HCT116 (cell line): ENCODE data around the gene DTD1. TPM values are rescaled to one million over a fixed set of nuclear protein-coding genes. Genes with fewer than 3 reads are reported as not detected.

Experiments used
- ATAC-seq: fragments of 200-7000 bp; cut with Tn5 transposase; 2 replicates; pipeline ENCODE4 v1.9.1; 2020; ENCODE audit warnings: mild to moderate bottlenecking, moderate library complexity
- BruUV-seq: library from RNA; stranded (reverse); fragments of 400-500 nt; replicated peaks from 2 replicates; lab custom pipeline; 2021; lab: Mats Ljungman, UMichigan
- CTCF ChIA-PET: fragments of 300-600 bp; sonication (Branson Sonifier 250); formaldehyde crosslinking; loops from one replicate; lab custom pipeline; 2021; ENCODE audit warnings: antibody characterized with exemption; lab: Charles Lee
- POLR2A ChIA-PET: fragments of 300-600, 350-600 bp; sonication (Branson Sonifier 250); formaldehyde crosslinking; loops from one replicate; lab custom pipeline; 2021; ENCODE audit warnings: antibody characterized with exemption; lab: Charles Lee
- RAD21 ChIA-PET, 2 experiments: fragments of 300-600 bp; sonication (Branson Sonifier 250); formaldehyde crosslinking; loops; one replicate each; lab custom pipeline; 2023; ENCODE audit warnings: low total read pairs in 2 of 2; ENCODE audit not compliant: uncharacterized antibody in 2 of 2, unreplicated experiment in 2 of 2, low non-redundant PET in 1 of 2; lab: Charles Lee
- DNase-seq: peaks from one replicate; pipeline ENCODE4 v3.0.0-alpha.2; 2010; ENCODE audit warnings: low read depth, low spot score
- H2AFZ ChIP-seq: fragments of 200-600 bp; shearing (Covaris generic), sonication (generic); 2 replicates; pipeline ENCODE4 v1.6.1; 2017; ENCODE audit warnings: low read depth, mixed run types, mixed read lengths, antibody characterized with exemption, low read length; ENCODE audit not compliant: poor library complexity, severe bottlenecking
- H3K27ac ChIP-seq: 2 replicates; pipeline ENCODE4 v1.5.1; 2012; ENCODE audit warnings: low read depth, low read length
- H3K27me3 ChIP-seq: fragments of 200-600 bp; sonication (generic); 2 replicates; pipeline ENCODE4 v1.6.1; 2016; ENCODE audit warnings: mixed run types, low read length, mixed read lengths; ENCODE audit not compliant: insufficient read depth
- H3K36me3 ChIP-seq, 2 experiments: fragments of 200-500 bp in 1 of 2; fragments of 200-600 bp in 1 of 2; sonication (Bioruptor generic) in 1 of 2; sonication (generic) in 1 of 2; 2 replicates each; pipeline versions ENCODE4 v1.5.1 to v1.6.1; 2014 to 2016; ENCODE audit warnings: low read length in 2 of 2, inconsistent platforms in 1 of 2, mixed read lengths in 1 of 2, mixed run types in 1 of 2; ENCODE audit not compliant: insufficient read depth in 2 of 2, control insufficient read depth in 1 of 2
- H3K4me1 ChIP-seq, 2 experiments: fragments of 200-600 bp in 1 of 2; sonication (generic) in 1 of 2; 2 replicates each; pipeline versions ENCODE4 v1.5.1 to v1.6.1; 2012 to 2017; ENCODE audit warnings: low read length in 2 of 2, inconsistent platforms in 1 of 2, mild to moderate bottlenecking in 1 of 2, mixed read lengths in 1 of 2, mixed run types in 1 of 2, moderate library complexity in 1 of 2; ENCODE audit not compliant: insufficient read depth in 2 of 2, control insufficient read depth in 1 of 2
- H3K4me2 ChIP-seq: fragments of 200-600 bp; sonication (generic); 2 replicates; pipeline ENCODE4 v1.6.1; 2017; ENCODE audit warnings: mixed run types, low read length, mixed read lengths
- H3K4me3 ChIP-seq, 2 experiments: fragments of 200-600 bp in 1 of 2; sonication (generic) in 1 of 2; replicated peaks in 1 of 2; 2 replicates each; pipeline ENCODE4 v1.5.1; 2011 to 2016; ENCODE audit warnings: low read length in 2 of 2, control low read depth in 1 of 2, low read depth in 1 of 2, mild to moderate bottlenecking in 1 of 2, mixed read lengths in 1 of 2, mixed run types in 1 of 2
- H3K79me2 ChIP-seq: fragments of 200-600 bp; sonication (generic); 2 replicates; pipeline ENCODE4 v1.6.1; 2017; ENCODE audit warnings: mild to moderate bottlenecking, mixed run types, low read length, moderate library complexity, mixed read lengths; ENCODE audit not compliant: insufficient read depth
- H3K9ac ChIP-seq: fragments of 200-600 bp; sonication (generic); 2 replicates; pipeline ENCODE4 v1.6.1; 2016; ENCODE audit warnings: low read length, mixed read lengths
- H3K9me2 ChIP-seq: fragments of 200-600 bp; sonication (generic), shearing (Covaris generic); 2 replicates; pipeline ENCODE4 v1.6.1; 2017; ENCODE audit warnings: mixed run types, mild to moderate bottlenecking, moderate library complexity; ENCODE audit not compliant: insufficient read depth
- H3K9me3 ChIP-seq, 2 experiments: fragments of 200-500 bp in 1 of 2; fragments of 200-600 bp in 1 of 2; sonication (Bioruptor generic) in 1 of 2; sonication (generic) in 1 of 2; 2 replicates each; pipeline ENCODE4 v1.6.1; 2014 to 2017; ENCODE audit warnings: low read length in 2 of 2, mixed read lengths in 2 of 2, inconsistent platforms in 1 of 2, low read depth in 1 of 2, mild to moderate bottlenecking in 1 of 2, mixed run types in 1 of 2, moderate library complexity in 1 of 2; ENCODE audit not compliant: control insufficient read depth in 1 of 2, insufficient read depth in 1 of 2
- H4K20me1 ChIP-seq: fragments of 200-600 bp; sonication (generic), shearing (Covaris generic); 2 replicates; pipeline ENCODE4 v1.6.1; 2017; ENCODE audit warnings: mixed run types, mild to moderate bottlenecking, moderate library complexity; ENCODE audit not compliant: insufficient read depth
- EZH2 ChIP-seq: fragments of 200-600 bp; sonication (generic); IDR thresholded peaks from 2 replicates; pipeline ENCODE4 v1.6.1; 2017; ENCODE audit warnings: antibody characterized with exemption, mixed run types
- FOSL1 ChIP-seq: IDR thresholded peaks from 2 replicates; pipeline ENCODE4 v1.6.1; 2012; ENCODE audit warnings: low read depth
- RAD21 ChIP-seq: IDR thresholded peaks from 2 replicates; pipeline ENCODE4 v1.6.1; 2012; ENCODE audit warnings: low read depth, mild to moderate bottlenecking
- SIN3A ChIP-seq: IDR thresholded peaks from 2 replicates; pipeline ENCODE4 v1.6.1; 2012; ENCODE audit warnings: low read depth
- SP1 ChIP-seq: IDR thresholded peaks from 2 replicates; pipeline ENCODE4 v1.6.1; 2012; ENCODE audit warnings: low read depth
- YY1 ChIP-seq: IDR thresholded peaks from 2 replicates; pipeline ENCODE4 v1.6.1; 2011; ENCODE audit warnings: low read length, low read depth, moderate library complexity, mild to moderate bottlenecking; ENCODE audit not compliant: insufficient replicate concordance; ENCODE audit errors: extremely low read depth
- ZNF274 ChIP-seq: fragments of 200-500 bp; sonication (Bioruptor generic); IDR thresholded peaks from 2 replicates; pipeline ENCODE4 v1.6.1; 2014; ENCODE audit warnings: mild to moderate bottlenecking, low read depth, low read length, inconsistent platforms
- intact Hi-C: fragments of 100-400 bp; cut with micrococcal nuclease; formaldehyde crosslinking; loops from 2 replicates; pipeline ENCODE4 v1.10.0; 2022
- total RNA-seq: library from RNA; stranded (reverse); gene quantifications from one replicate; pipeline ENCODE4 v1.2.1, GENCODE V29; 2021; ENCODE audit not compliant: unreplicated experiment
- TF ChIP-seq, protein P1 (sequence below): IDR thresholded peaks from 2 replicates; pipeline ENCODE4 v1.6.1; 2012
- TF ChIP-seq, protein P2 (sequence below): IDR thresholded peaks from 2 replicates; pipeline ENCODE4 v1.6.1; 2011; ENCODE audit warnings: mild to moderate bottlenecking, low read length, moderate library complexity; ENCODE audit not compliant: insufficient replicate concordance; ENCODE audit errors: extremely low read depth

DTD1 gene
- total RNA-seq, 1 experiment from 2014 or later, result 54.5 TPM

DNA sequence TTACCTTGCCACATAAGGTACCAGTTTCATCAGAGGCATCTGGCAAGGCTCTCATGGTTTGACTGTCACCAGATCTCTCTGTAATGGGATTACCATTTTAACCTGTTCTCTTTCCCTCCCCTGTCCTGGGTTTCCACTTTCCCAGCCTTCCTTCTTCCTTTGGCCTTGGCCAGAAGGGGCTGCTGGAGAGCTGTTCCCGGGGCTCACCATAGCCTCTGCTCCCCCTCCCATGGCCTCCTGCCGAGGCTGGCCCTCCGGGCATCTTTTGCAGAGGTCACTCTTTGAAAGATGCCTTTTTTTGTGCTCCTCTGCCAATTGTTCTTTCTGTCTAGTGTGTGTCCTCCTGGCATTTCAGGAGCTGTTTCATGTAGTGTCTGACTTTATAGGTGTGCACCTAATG, 125.0 kb downstream of the DTD1 start:
- Histone ChIP-seq H3K9ac (no peak overlapping the region), H3K36me3 (no peaks in the 10 kb centered on the region), H3K4me2 (no peak overlapping the region), H4K20me1 (no peaks in the 10 kb centered on the region), H2AFZ (no peak overlapping the region), H3K4me1 (no peaks in the 10 kb centered on the region), H3K4me3 (no peak overlapping the region), H3K27ac (no peak overlapping the region), H3K79me2 (no peaks in the 10 kb centered on the region), H3K27me3 (no peaks in the 10 kb centered on the region), H3K9me3 (no peaks in the 10 kb centered on the region), H3K9me2 (no peaks in the 10 kb centered on the region)
- intact Hi-C loops, result no loop called here
- no TSS peak for BruUV-seq
- RAD21 ChIA-PET, result no interaction called here
- CTCF ChIA-PET, result no interaction called here
- POLR2A ChIA-PET, result no interaction called here
- ATAC-seq, result no peak
- TF ChIP-seq ZNF274 (no peak), SIN3A (no peak), EZH2 (no peak), YY1 (no peak), SP1 (no peak), RAD21 (no peak), FOSL1 (no peak)
- TF ChIP-seq, protein P1, sequence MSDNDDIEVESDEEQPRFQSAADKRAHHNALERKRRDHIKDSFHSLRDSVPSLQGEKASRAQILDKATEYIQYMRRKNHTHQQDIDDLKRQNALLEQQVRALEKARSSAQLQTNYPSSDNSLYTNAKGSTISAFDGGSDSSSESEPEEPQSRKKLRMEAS, result no peak
- DNase-seq, result no peak

DNA sequence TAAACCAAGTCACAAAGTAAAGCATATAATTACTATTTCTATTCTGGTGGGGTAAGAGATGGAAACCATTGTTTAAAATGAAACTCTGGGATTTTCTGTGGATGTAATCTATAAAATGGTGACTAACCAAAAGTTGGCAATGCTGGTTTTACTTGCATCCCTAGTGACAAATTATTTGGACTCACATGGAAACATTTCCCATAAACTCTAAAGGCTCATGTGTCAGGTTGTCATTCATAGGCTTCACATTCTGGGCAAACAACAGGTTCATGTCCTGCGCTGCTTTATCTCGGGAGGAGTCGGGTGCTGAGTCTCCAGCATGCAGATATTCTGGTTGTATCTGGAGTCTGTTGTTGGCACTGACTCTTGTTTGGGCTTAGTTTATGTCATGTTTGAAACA, 127.7 kb downstream of the DTD1 start:
- Histone ChIP-seq H2AFZ (no peak overlapping the region), H3K36me3 (no peaks in the 10 kb centered on the region), H3K9me2 (no peaks in the 10 kb centered on the region), H3K27me3 (no peaks in the 10 kb centered on the region), H3K4me3 (no peak overlapping the region), H3K4me2 (no peak overlapping the region), H3K79me2 (no peaks in the 10 kb centered on the region), H3K4me1 (no peaks in the 10 kb centered on the region), H3K27ac (no peak overlapping the region), H3K9ac (no peak overlapping the region), H3K9me3 (no peaks in the 10 kb centered on the region), H4K20me1 (no peaks in the 10 kb centered on the region)
- no peak for ATAC-seq
- DNase-seq, result no peak
- intact Hi-C loops, result no loop called here
- CTCF ChIA-PET, result no interaction called here
- POLR2A ChIA-PET, result no interaction called here
- RAD21 ChIA-PET, result no interaction called here
- no TSS peak for BruUV-seq
- TF ChIP-seq, protein P2, sequence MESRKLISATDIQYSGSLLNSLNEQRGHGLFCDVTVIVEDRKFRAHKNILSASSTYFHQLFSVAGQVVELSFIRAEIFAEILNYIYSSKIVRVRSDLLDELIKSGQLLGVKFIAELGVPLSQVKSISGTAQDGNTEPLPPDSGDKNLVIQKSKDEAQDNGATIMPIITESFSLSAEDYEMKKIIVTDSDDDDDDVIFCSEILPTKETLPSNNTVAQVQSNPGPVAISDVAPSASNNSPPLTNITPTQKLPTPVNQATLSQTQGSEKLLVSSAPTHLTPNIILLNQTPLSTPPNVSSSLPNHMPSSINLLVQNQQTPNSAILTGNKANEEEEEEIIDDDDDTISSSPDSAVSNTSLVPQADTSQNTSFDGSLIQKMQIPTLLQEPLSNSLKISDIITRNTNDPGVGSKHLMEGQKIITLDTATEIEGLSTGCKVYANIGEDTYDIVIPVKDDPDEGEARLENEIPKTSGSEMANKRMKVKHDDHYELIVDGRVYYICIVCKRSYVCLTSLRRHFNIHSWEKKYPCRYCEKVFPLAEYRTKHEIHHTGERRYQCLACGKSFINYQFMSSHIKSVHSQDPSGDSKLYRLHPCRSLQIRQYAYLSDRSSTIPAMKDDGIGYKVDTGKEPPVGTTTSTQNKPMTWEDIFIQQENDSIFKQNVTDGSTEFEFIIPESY, result no peak
- no peak for TF ChIP-seq ZNF274
- no peak for TF ChIP-seq YY1
